WTC11 (cell line): ENCODE measurements around the gene RBM38. TPM values are rescaled to one million over a fixed set of nuclear protein-coding genes. Genes with fewer than 3 reads are reported as not detected.

Experiments
- ATAC-seq: fragments of 200-7000 bp; cut with Tn5 transposase; 2 replicates; pipeline ENCODE4 v1.10.0; 2021; ENCODE audit warnings: mild to moderate bottlenecking, moderate library complexity
- CTCF ChIA-PET: fragments of 300-600 bp; sonication (Branson Sonifier 250); formaldehyde crosslinking; loops from one replicate; lab custom pipeline; 2021; ENCODE audit warnings: antibody characterized with exemption; lab: Charles Lee
- POLR2A ChIA-PET: fragments of 350-600 bp; sonication (Branson Sonifier 250); formaldehyde crosslinking; loops from one replicate; lab custom pipeline; 2021; ENCODE audit warnings: antibody characterized with exemption; lab: Charles Lee
- DNase-seq: peaks from one replicate; pipeline ENCODE4 v3.0.0; 2021; ENCODE audit warnings: low spot score
- H3K27ac Mint-ChIP-seq: 2 replicates; pipeline ENCODE4 v1.8.0; 2021; ENCODE audit warnings: mixed read lengths
- H3K27me3 Mint-ChIP-seq: 2 replicates; pipeline ENCODE4 v1.8.0; 2021; ENCODE audit warnings: low read depth, mild to moderate bottlenecking, moderate library complexity, mixed read lengths
- H3K36me3 Mint-ChIP-seq: 2 replicates; pipeline ENCODE4 v1.8.0; 2021; ENCODE audit warnings: mixed read lengths
- H3K4me1 Mint-ChIP-seq: 2 replicates; pipeline ENCODE4 v1.8.0; 2022; ENCODE audit warnings: mixed read lengths
- H3K4me3 Mint-ChIP-seq: 2 replicates; pipeline ENCODE4 v1.8.0; 2021; ENCODE audit warnings: mild to moderate bottlenecking, moderate library complexity, mixed read lengths
- H3K9me3 Mint-ChIP-seq: 2 replicates; pipeline ENCODE4 v1.8.0; 2021; ENCODE audit warnings: mixed read lengths
- ATF2 ChIP-seq: sonication (generic); formaldehyde crosslinking; IDR thresholded peaks from 2 replicates; pipeline ENCODE4 v1.8.1; 2022; ENCODE audit warnings: low read depth, missing genetic modification reagents, borderline replicate concordance
- E2F1 ChIP-seq: sonication (generic); formaldehyde crosslinking; IDR thresholded peaks from 2 replicates; pipeline ENCODE4 v1.8.0; 2022; ENCODE audit warnings: mild to moderate bottlenecking, missing genetic modification reagents
- E2F4 ChIP-seq: sonication (generic); formaldehyde crosslinking; IDR thresholded peaks from 2 replicates; pipeline ENCODE4 v1.8.1; 2022; ENCODE audit warnings: low read depth, mild to moderate bottlenecking, moderate library complexity, missing genetic modification reagents, borderline replicate concordance
- E2F5 ChIP-seq: sonication (generic); formaldehyde crosslinking; IDR thresholded peaks from 2 replicates; pipeline ENCODE4 v1.8.1; 2022; ENCODE audit warnings: mild to moderate bottlenecking, moderate library complexity, missing genetic modification reagents
- EMX1 ChIP-seq: fragments of 250-450 bp; sonication (Bioruptor Pico); IDR thresholded peaks from 2 replicates; pipeline ENCODE4 v1.8.0; 2021; ENCODE audit warnings: mild to moderate bottlenecking
- FOXK1 ChIP-seq: sonication (generic); formaldehyde crosslinking; IDR thresholded peaks from 2 replicates; pipeline ENCODE4 v1.8.0; 2022; ENCODE audit warnings: mild to moderate bottlenecking, moderate library complexity, missing genetic modification reagents
- FOXP4 ChIP-seq: sonication (generic); formaldehyde crosslinking; IDR thresholded peaks from 2 replicates; pipeline ENCODE4 v1.8.0; 2022; ENCODE audit warnings: mild to moderate bottlenecking, missing genetic modification reagents
- GABPB1 ChIP-seq: sonication (generic); formaldehyde crosslinking; IDR thresholded peaks from 2 replicates; pipeline ENCODE4 v1.8.1; 2023; ENCODE audit warnings: mild to moderate bottlenecking, missing genetic modification reagents
- MAX ChIP-seq: sonication (generic); formaldehyde crosslinking; IDR thresholded peaks from 2 replicates; pipeline ENCODE4 v1.8.0; 2022; ENCODE audit warnings: mild to moderate bottlenecking, missing genetic modification reagents
- MLX ChIP-seq: sonication (generic); formaldehyde crosslinking; IDR thresholded peaks from 2 replicates; pipeline ENCODE4 v1.8.1; 2023; ENCODE audit warnings: mild to moderate bottlenecking, missing genetic modification reagents, moderate library complexity
- NFYB ChIP-seq: sonication (generic); formaldehyde crosslinking; conservative IDR thresholded peaks from 2 replicates; pipeline ENCODE4 v1.8.0; 2022; ENCODE audit warnings: low read depth, missing genetic modification reagents
- NR3C1 ChIP-seq: sonication (generic); formaldehyde crosslinking; conservative IDR thresholded peaks from 2 replicates; pipeline ENCODE4 v1.8.1; 2023; ENCODE audit warnings: low read depth, mild to moderate bottlenecking, missing genetic modification reagents
- SMAD3 ChIP-seq: sonication (generic); formaldehyde crosslinking; IDR thresholded peaks from 2 replicates; pipeline ENCODE4 v1.8.0; 2022; ENCODE audit warnings: missing genetic modification reagents, mild to moderate bottlenecking, borderline replicate concordance
- TP53 ChIP-seq: sonication (generic); formaldehyde crosslinking; IDR thresholded peaks from 2 replicates; pipeline ENCODE4 v1.8.1; 2023; ENCODE audit warnings: mild to moderate bottlenecking, missing genetic modification reagents
- USF2 ChIP-seq: sonication (generic); formaldehyde crosslinking; IDR thresholded peaks from 2 replicates; pipeline ENCODE4 v1.8.1; 2023; ENCODE audit warnings: mild to moderate bottlenecking, missing genetic modification reagents, moderate library complexity
- ZNF138 ChIP-seq: sonication (generic); formaldehyde crosslinking; conservative IDR thresholded peaks from 2 replicates; pipeline ENCODE4 v1.8.1; 2022; ENCODE audit warnings: mild to moderate bottlenecking, moderate library complexity, missing genetic modification reagents
- ZNF263 ChIP-seq: sonication (generic); formaldehyde crosslinking; IDR thresholded peaks from 2 replicates; pipeline ENCODE4 v1.8.1; 2022; ENCODE audit warnings: low read depth, mild to moderate bottlenecking, moderate library complexity, missing genetic modification reagents
- ZNF512 ChIP-seq: sonication (generic); formaldehyde crosslinking; IDR thresholded peaks from 2 replicates; pipeline ENCODE4 v1.8.1; 2022; ENCODE audit warnings: missing genetic modification reagents, borderline replicate concordance
- total RNA-seq: library from RNA; stranded (reverse); gene quantifications from 3 replicates; pipeline ENCODE4 v1.2.3, GENCODE V29; 2021

Gene RBM38
- total RNA-seq, 1 experiment from 2014 or later = 69.0 TPM

- DNase-seq = no peak
- Mint-ChIP-seq H3K4me1 (peaks cover 11% of the 10 kb centered on the region), H3K4me3 (peak overlapping the region; percentile 23; the same call in 1 of the 2 replicates), H3K27me3 (peaks cover 6% of the 10 kb centered on the region), H3K36me3 (peaks cover 38% of the 10 kb centered on the region), H3K27ac (no peak overlapping the region; the same call in 1 of the 2 replicates), H3K9me3 (peaks cover 5% of the 10 kb centered on the region; the same call in 1 of the 2 replicates)
- CTCF ChIA-PET = interaction anchor here (0.6 kb wide), 1 partner anchor 30 kb away, joined by 5 read pairs; no protein-coding TSS in a partner anchor
- TF ChIP-seq NFYB (CRISPR knock-in tag) (no peak), EMX1 (CRISPR knock-in tag) (no peak), TP53 (no peak), ZNF263 (no peak), ZNF512 (CRISPR knock-in tag) (no peak), FOXP4 (CRISPR knock-in tag) (no peak), ZNF138 (no peak), E2F1 (CRISPR knock-in tag) (no peak), SMAD3 (no peak), FOXK1 (CRISPR knock-in tag) (no peak), USF2 (CRISPR knock-in tag) (no peak), E2F5 (no peak), E2F4 (CRISPR knock-in tag) (no peak), GABPB1 (CRISPR knock-in tag) (no peak), MAX (CRISPR knock-in tag) (no peak), MLX (no peak), NR3C1 (no peak), ATF2 (CRISPR knock-in tag) (no peak)
- POLR2A ChIA-PET = no interaction called here
- ATAC-seq = no peak
Measured at GRCh38 chr20:57353351-57353750, 37.8 kb upstream of the RBM38 start.
